Suppressor macrophage treated with lipopolysaccharide for 4 hours (primary cell): ENCODE results near the gene TENT4A.
A peak's percentile ranks its signal among the peaks of the same experiment; 100 is the strongest.

ENCODE experiments used
- DNase-seq: peaks from one replicate; pipeline ENCODE4 v3.0.0-alpha.2; 2020

TENT4A gene

GRCh38 chr5:6780802-6781391 lies 67.7 kb downstream of the TENT4A start:
- DNase-seq = peak; percentile 41

- DNase-seq = no peak
Observed at GRCh38 chr5:6781716-6782115, 68.5 kb downstream of the TENT4A start.

- no peak for DNase-seq
Observed at GRCh38 chr5:6783787-6784186, 70.6 kb downstream of the TENT4A start.

DNA sequence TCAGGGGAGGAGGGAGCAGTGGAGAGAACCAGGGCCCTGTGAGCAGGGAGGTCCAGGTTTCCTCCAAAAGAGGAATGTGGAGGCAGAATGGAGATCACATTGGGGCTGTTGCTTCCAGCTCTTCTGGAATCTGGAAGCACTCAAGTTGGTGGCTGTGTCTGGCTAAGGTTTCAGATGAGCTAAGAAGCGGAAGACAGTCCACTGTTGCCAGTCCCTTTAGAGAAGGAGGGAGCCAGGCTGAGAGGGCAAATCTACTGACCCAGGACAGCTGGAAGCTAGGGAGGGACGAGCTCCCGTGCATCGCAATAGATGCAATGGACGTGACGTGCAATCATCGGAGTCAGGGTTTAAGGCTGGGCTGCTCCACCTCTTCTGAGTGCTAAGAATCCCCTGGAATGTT lies 71.2 kb downstream of the TENT4A start:
- no peak for DNase-seq

GRCh38 chr5:6785161-6785860 lies 72.1 kb downstream of the TENT4A start:
- no peak for DNase-seq

- DNase-seq = no peak
Observed at GRCh38 chr5:6785861-6786180, 72.6 kb downstream of the TENT4A start.

- peak; percentile 43 for DNase-seq
Observed at GRCh38 chr5:6786786-6787495, 73.7 kb downstream of the TENT4A start.

DNA sequence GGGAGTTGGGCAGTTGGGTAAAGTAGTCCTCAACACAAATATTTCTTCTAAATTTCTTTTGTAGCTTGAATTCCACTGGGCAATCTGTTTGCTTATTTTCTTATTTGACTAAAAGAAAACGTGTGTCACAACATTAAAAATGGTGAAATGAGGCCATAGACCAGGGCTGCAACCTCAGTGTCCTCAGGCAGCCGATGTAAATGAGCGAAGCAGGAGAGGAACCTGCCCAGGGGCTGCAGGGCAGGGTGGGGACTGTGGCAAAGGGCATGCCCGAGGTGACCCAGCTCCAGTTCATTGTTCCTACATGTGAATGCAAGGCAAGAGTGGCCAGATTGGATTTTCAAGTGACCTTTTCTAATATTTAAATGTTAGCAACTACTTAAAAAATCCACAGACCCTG lies 74.7 kb downstream of the TENT4A start:
- DNase-seq = no peak

DNA sequence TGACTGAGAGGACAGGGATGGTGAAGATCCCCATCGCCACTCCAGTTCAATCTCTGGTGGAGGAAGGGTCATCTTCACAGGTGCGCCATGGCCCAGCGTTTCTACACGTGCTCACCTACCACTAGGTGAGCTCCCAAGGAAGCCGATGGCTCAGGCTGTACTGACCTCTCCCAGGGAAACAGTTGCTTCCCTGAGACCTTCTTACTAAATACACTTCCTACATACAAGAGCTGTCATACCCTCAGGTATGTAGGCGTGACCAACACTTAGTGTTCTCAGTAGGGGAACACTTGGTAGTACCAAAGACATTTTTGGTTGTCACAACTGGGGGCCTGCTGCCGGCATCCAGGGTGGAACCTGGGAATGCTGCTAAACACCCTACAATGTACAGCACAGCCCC lies 75.2 kb downstream of the TENT4A start:
- DNase-seq = no peak

- peak; percentile 20 for DNase-seq
Observed at GRCh38 chr5:6788956-6789649, 75.9 kb downstream of the TENT4A start.

DNA sequence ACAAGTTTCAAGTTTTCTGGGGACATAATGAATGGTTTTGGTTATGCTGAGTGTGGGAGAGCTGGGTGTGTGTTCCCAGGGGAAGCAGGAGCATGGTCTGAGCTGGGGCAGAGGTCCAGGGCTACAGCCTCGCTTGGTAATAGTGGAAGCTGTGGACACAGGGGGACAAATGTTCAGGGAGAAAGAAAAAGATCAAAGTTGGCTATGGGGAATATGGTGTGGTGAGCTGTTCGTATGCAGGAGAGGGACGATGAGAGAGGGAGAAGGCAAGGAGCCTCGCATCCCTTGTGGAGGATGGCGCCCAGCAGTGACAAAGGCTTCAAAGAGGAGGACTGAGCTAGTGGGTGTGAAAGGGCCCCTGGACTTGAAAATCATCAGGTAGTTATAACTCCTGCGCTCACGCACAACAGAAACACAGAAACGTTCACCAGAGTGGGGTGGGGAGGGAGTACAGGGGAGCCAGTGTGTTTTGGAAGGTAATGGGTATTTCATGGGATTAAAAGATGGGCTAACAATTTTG lies 77.2 kb downstream of the TENT4A start:
- no peak for DNase-seq

DNA sequence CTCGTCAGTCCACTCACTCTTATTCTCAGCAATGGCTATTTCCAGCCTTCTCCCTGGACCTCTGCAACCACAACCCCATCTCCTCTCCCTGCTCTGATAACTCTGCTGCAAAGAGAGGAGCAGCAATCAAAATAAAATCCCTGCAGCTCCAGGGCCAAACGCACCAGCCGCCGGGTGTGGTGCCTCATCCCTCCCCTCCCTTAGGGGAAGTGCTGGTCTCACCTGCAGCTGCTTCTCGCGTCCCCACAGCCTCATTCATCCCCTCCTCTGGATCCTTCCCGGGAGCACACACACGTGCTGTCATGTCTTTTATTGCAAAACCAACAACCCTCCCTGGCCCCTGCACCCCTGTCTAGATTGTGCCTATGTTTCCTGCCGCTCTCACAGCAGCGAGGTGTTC lies 77.8 kb downstream of the TENT4A start:
- no peak for DNase-seq

DNA sequence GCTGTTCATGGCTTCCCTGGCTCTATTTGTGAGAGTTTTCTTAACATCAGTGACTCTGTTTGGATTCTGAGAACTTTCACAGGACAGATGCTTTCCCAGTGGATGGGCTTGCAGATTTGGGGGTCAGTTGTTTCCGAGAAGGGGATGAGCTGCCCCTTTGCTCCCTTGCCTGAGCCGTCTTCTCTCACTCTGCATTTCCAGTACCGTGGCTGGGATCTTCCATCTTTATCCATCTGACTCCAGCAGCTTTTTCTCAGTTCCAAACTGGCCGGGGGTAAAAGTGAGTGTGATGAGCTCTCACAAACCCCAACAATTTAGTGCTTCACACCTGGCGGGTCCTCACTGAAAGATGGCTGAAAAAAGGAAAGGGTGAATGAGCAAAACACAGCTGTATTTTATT lies 79.1 kb downstream of the TENT4A start:
- no peak for DNase-seq

GRCh38 chr5:6792911-6793471 lies 79.8 kb downstream of the TENT4A start:
- peak; percentile 8 for DNase-seq

GRCh38 chr5:6801236-6801635 lies 88.0 kb downstream of the TENT4A start:
- no peak for DNase-seq

DNA sequence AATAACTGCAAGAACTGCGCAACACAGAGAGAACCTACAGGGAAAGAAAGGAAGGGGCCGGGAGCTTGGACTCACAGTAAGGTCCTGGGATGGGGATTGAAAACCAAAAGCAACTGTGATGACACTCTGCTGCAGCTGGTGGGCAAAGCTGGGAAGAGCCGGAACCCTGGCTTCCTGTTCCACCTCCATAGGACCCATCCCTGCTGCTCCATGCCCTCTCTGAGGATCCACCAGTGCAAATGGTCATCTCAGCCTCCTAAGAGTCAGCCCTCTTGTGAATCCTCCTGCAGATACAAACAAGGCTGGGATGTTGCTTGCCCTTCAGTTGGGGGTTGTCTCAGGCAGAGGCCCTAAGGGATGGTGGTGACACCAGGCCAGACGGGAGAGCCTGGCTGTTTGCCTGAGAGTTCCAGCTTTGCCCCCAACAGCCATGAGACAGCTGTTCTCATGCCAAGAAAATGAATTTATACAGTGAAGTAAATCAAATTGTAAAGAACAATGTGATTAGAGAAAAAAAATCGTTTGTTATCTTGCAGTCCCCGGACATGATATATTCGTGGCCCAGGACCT lies 90.8 kb downstream of the TENT4A start:
- no peak for DNase-seq

- DNase-seq = no peak
Observed at GRCh38 chr5:6804766-6805501, 91.7 kb downstream of the TENT4A start.

GRCh38 chr5:6805841-6806240 lies 92.6 kb downstream of the TENT4A start:
- no peak for DNase-seq
